GM21423 (cell line): ENCODE results near the gene AUNIP.

Experiments
- ATAC-seq: cut with Tn5 transposase; IDR thresholded peaks from one replicate; pipeline ENCODE4 v1.9.1; 2021; ENCODE audit warnings: mild to moderate bottlenecking, moderate library complexity; ENCODE audit not compliant: unreplicated experiment

AUNIP gene

DNA sequence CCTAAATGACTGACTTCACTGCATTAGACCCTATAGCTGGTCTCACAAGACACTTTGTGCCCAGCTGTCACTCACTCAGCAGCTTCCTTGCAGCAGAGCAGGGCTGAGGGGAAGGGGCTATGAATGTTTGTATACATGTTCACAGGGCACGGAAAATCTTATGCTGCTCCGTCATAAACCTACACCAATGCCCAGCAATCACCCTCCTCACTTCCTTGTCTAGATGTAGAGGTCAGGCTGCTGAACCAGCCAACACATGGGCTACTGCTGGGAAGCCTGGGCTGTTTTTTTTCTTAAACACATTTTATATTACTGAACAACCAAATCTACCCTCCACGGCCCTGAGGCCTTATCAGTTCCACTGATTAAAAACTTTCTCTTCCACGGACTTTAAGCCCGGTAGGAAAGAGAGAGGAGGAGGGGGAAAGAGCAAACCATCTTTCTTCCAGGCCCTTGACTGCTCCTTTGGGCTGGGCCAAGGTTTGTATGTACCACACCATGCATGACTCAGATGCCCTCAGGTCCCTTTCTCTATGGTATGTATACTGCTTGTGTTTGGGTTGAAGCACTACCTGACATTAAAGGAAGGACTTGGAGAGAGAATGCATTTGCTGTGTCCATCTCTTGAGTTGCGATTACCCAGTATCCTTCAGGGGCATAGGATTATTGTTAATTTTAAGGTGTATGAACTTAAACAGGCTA, 26.8 kb downstream of the AUNIP start:
- no peak for ATAC-seq

DNA sequence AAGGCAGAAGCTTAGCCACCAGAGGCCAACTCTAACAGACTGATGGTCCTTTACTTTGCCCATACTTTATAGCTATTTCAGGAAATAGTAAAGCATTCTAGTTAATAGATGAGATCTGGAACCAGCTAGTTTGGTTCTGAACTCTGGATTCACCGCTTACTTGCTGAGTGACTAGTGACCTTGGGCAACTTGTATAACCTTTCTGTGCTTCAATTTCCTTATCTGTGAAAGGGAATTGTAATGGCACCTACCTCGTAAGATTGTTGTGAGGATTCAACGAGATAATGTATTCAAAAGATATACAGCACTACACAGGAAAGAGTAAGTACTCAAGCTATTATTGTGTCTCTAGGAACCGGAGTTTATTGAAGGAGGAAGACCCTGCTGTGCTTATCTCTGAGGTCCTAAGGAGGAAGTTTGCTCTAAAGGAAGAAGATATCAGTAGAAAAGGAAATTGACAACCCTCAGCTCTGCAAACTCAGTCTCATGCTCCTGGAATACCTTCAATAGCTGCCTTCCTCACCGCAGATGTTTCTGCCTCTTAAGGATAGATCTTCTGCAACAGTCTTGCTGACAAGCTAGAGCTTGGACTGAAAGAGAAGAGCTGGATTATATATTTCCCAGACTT, 27.6 kb downstream of the AUNIP start:
- no peak for ATAC-seq

- no peak for ATAC-seq
These were observed 30.2 kb downstream of the AUNIP start for GRCh38 chr1:25829046-25829445.

DNA sequence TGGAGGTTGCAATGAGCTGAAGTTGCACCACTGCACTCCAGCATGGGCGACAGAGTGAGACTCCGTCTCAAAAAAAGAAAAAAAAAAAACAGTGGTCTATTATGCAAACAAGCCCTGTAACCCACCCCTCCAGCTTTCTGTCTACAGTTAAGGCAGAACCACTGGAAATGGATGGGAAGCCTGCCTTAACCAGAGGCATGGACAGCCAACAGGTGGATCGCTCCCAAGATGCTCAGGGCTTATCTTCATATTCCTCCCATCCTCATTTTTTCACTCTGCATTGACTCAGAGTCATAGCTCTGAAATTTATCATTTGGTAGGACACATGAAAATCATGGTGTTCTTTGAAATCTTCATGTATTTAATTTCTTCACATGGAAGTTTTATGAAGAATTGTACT, 30.8 kb downstream of the AUNIP start:
- no peak for ATAC-seq

DNA sequence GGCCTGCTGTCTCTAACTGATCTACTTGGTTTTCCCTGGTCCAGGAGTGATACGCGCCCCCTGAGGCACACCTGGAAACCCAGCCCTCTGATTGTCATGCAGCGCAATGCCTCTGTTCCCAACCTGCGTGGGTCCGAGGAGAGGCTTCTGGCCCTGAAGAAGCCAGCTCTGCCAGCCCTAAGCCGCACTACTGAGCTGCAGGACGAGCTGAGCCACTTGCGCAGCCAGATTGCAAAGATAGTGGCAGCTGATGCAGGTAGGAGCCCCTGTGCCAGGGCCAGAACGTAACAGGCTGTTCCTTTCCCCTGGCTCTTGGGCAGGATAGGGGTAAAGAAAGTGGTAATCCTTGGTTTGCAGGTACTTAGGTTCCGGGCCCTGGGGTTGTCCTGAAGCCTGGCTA, 32.7 kb downstream of the AUNIP start:
- ATAC-seq: no peak

DNA sequence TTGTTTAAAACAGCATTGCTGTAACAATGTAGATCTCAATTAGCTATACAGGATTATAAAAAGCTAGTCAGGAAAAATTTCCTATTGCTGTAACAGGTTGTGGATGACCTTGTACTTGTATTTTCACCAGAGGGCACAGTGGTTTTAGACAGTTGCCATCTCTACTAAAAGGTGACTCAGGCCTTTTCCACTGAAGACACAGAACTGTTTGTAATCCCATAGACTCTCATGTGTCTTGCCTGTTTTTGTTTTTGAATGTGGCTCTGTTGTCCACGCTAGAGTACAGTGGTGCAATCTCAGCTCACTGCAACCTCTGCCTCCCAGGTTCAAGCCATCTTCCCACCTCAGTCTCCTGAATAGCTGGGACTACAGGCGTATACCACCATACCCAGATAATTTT, 33.7 kb downstream of the AUNIP start:
- ATAC-seq: no peak

DNA sequence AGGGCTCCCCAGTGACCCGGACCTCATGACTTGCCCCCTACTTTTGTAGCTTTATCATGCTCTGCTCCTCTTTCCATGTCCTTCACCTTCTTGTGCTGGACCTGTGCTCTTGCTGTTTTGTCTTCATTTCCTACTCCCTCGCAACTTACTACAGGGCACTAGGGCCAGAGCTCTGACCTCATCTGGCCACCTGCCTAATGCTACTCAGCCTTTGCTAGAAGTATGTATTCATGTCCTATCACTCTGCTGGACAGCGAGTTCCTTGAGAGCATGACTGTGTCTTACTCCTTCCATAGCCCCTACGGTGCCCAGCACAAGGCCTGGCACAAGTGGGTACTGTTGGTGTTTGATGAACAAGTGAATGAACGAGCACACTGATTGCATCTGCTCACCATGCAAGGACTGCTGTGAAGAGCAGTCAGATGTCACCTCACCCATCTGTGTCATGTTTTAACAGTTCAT, 37.6 kb downstream of the AUNIP start:
- ATAC-seq: no peak

- ATAC-seq: no peak
These were observed 38.2 kb downstream of the AUNIP start for GRCh38 chr1:25821112-25821476.

DNA sequence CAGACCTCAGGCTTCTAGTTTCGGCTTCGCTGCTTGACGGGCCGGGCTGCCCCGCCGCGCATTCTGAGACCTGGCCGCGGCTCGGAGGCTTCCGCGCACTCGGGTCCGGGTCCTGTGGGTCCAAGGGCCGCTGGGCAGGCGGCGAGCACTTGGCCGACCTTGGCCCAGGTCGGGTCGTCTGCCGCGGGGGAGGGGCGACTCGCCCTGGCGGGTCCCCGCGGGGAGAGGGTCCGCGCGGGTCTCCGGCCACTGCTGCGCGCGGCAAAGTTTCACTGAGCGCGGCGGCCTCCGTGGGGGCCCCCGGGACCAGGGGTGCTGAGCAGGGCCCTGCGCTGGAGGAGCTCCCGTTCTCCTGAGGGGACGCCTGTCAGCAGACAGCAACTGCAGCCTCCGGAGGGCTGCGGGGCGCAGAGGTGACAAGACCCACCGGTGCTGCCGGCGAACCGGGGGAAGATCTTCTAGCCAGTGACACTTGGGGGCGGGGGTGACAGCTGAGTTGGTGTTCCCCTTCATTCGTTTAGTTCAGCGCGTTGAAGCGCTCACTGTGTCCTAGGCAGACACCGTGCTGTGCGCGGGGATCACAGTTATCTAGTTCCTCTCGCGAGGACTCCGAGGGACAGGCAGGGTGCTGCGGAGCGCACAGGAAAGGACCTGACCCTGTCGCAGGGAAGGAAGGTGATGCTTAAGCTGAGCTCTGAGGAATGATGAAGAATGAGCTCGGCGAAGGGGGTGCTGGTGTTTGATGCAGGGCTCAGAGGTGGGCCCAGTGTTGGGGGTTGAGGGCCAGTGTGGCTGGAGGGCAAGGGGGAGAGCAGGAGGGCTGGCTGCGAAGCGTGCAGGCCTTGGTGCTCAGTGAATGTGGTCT, 38.8 kb downstream of the AUNIP start:
- peak; percentile 40 for ATAC-seq

GRCh38 chr1:25819491-25820246, 39.6 kb downstream of the AUNIP start, which contains the start of gene MTFR1L:
Gene MTFR1L, plus strand, starts transcription at chr1:25819954. Its CDS starts 3,151 bp downstream, at chr1:25823105.
- peak; percentile 76 for ATAC-seq

DNA sequence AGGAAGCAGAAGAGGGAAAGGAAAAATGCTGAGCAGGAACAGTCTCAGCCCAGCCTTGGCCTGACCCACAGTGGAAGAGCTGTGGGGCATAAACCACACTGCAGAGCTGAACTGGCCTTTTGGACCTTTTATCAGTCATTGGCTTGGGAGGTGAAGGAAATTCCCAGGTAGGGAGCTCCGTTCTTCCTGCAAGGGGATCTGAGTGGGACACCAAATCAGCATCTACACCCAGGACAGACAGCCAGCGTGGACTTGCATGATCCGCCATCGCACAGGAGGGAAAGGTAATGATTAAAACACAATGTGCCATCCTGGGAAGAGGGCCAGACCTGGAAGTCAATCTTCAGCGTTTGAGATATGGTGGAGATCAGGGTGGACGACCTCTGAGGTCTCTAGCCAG, 40.7 kb downstream of the AUNIP start:
- ATAC-seq: no peak

GRCh38 chr1:25817840-25818501, 41.3 kb downstream of the AUNIP start:
- ATAC-seq: no peak

- ATAC-seq: no peak
These were observed 43.0 kb downstream of the AUNIP start for GRCh38 chr1:25816112-25816718.

- ATAC-seq: no peak
These were observed 43.8 kb downstream of the AUNIP start for GRCh38 chr1:25815208-25816111.

- ATAC-seq: no peak
These were observed 44.6 kb downstream of the AUNIP start for GRCh38 chr1:25814549-25815087.

- no peak for ATAC-seq
These were observed 45.4 kb downstream of the AUNIP start for GRCh38 chr1:25813734-25814471.

GRCh38 chr1:25813071-25813733, 46.1 kb downstream of the AUNIP start:
- no peak for ATAC-seq
